KOPT-K1 (cell line): ENCODE data around the gene PYGB.

Experiments
- H3K27ac ChIP-seq: fragments of 200-600 bp; sonication (generic); 2 replicates; pipeline ENCODE4 v1.5.1; 2016; ENCODE audit warnings: antibody characterized with exemption, mild to moderate bottlenecking, low read depth, low read length; ENCODE audit not compliant: poor library complexity, severe bottlenecking
- H3K36me3 ChIP-seq: fragments of 200-600 bp; sonication (generic); 2 replicates; pipeline ENCODE4 v1.5.1; 2017; ENCODE audit warnings: antibody characterized with exemption, mild to moderate bottlenecking, low read length, moderate library complexity; ENCODE audit not compliant: insufficient read depth
- H3K9me3 ChIP-seq: fragments of 200-600 bp; sonication (generic); 2 replicates; pipeline ENCODE4 v1.5.1; 2017; ENCODE audit warnings: antibody characterized with exemption, low read length, mild to moderate bottlenecking; ENCODE audit not compliant: insufficient read depth, poor library complexity, severe bottlenecking

Gene PYGB

GRCh38 chr20:25247956-25248785 is at the start of gene PYGB:
Gene PYGB (plus strand): TSS chr20:25248085. CDS start chr20:25248179, 94 bp downstream.
- Histone ChIP-seq H3K36me3 (peaks cover 7% of the 10 kb centered on the region; the same call in 1 of the 2 replicates), H3K27ac (peak within 1 kb of the TSS; percentile 81), H3K9me3 (no peaks in the 10 kb centered on the region)

- Histone ChIP-seq H3K36me3 (no peaks in the 10 kb centered on the region), H3K9me3 (no peaks in the 10 kb centered on the region), H3K27ac (no peak overlapping the region)
Observed at GRCh38 chr20:25198663-25199383, 49.1 kb upstream of the PYGB start.

DNA sequence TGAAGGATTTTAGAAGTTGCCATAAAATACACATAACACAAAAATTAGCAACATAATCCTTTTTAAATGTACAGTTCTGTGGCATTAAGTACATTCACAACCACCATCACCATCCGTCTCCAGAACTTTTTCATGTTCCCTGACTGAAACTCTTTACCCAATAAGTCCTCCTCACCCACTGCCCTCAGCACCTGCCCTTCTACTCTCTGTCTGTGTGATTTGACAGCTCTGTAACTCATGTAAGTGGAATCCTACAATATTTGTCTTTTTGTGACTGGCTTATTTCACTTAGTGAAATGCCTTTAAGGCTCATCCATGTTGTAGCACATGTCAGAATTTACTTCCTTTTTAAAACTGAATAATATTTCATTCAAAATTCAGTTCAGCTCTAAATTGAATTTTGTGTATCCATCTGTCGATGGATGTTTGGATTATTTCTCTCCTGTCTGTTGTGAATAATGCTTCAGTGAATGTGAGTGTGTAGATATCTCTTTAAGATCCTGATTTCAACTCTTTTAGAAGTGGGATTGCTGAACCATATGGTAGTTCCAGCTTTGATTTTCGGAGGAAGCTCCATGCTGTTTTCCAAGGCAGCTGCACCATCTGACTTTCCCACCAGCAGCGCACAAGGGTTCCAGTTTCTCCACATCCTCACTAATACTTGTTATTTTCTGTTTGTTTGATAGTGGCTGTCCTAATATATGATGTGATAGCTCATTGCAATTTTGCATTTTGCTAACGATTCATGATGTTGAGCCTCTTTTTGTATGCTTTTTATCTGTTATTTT is 48.2 kb upstream of the PYGB start:
- Histone ChIP-seq H3K27ac (no peak overlapping the region), H3K9me3 (no peaks in the 10 kb centered on the region), H3K36me3 (no peaks in the 10 kb centered on the region)

DNA sequence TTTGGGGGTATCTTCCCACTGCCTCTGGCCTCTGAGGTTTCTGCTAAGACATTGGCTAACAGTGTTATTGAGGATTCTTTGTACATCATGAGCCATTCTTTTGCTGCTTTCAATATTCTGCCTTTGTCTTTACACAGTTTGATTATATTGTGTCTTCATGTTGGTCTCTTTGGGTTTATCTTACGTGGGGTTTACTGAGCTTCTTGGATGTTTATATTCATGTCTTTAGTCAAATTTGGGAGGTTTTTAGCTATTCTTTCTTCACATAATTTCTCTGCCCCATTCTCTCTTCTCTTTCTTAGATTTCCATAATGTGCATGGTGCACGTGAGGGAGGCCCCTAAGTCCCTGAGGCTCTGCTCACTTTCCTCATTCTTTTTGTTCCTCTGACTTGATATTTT is 44.8 kb upstream of the PYGB start:
- H3K9me3 ChIP-seq = no peaks in the 10 kb centered on the region
- peaks cover 11% of the 10 kb centered on the region; the same call in 1 of the 2 replicates for H3K36me3 ChIP-seq
- H3K27ac ChIP-seq = no peak overlapping the region

DNA sequence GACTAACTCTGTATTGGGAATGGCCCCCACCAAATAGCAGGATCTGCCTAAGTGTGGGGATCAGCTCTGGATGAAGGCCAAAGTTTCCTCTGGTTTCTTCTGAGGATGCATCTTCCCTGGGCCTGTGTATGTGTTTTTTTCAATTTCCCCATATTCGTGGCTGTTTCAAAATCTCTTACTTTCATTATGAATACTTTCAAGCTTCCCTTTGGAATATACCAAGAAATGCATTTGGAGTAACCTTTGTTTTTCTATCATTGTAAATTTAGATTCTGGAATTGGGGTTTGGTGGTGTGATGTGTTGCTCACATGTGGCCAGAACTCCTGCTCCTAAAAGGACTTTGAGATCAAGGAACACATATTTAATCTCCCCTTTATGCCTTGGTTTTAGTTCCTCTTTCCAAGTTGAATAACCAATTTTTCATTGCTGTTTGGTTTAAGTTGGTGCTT is 44.0 kb upstream of the PYGB start:
- Histone ChIP-seq H3K9me3 (no peaks in the 10 kb centered on the region), H3K36me3 (peaks cover 11% of the 10 kb centered on the region; the same call in 1 of the 2 replicates), H3K27ac (no peak overlapping the region)

GRCh38 chr20:25204550-25205276 is 43.2 kb upstream of the PYGB start:
- Histone ChIP-seq H3K9me3 (no peaks in the 10 kb centered on the region), H3K36me3 (peaks cover 13% of the 10 kb centered on the region), H3K27ac (no peak overlapping the region)

DNA sequence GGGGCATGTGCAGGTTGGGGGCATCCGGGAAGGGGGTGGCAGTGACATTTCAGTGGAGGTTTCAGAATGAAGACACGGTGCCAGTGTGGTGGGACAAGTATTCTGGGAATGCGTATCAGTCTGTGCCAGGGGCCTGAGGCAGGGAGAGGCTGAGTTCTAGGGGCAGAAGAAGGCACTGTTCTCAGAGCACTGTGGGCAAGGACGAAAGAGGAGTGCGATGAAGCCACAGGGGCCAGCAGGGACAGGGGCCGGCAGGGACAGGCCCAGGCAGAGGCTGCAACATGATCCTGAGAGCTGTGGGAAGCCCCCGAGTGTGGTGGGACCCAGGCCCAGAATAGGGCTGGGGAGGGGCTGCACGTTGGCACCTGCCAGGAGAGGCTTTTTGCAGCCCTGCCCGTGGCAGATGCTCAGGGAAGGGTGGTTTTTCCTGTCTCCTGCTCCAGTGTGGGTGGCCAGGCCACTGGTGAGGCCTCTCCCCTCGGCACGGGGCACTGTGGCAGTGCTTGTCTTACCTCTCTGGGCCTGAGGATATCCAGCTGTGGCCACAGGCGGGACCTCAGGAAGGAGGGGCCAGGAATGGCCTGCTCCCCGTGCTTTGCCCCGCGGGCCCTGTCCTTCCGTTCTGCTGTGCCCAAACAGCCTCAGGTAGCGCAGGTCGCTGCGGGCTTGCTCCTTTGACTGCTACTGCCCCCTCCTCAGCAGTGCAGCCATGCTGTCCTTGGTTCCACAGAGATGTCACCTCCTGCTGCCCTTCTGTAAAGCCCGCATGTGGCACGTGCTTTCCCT is 42.4 kb upstream of the PYGB start:
- peaks cover 20% of the 10 kb centered on the region for H3K36me3 ChIP-seq
- no peak overlapping the region for H3K27ac ChIP-seq
- no peaks in the 10 kb centered on the region for H3K9me3 ChIP-seq

GRCh38 chr20:25206063-25206403 is 41.9 kb upstream of the PYGB start:
- no peak overlapping the region for H3K27ac ChIP-seq
- H3K9me3 ChIP-seq = no peaks in the 10 kb centered on the region
- H3K36me3 ChIP-seq = peaks cover 24% of the 10 kb centered on the region

- Histone ChIP-seq H3K9me3 (no peaks in the 10 kb centered on the region), H3K27ac (no peak overlapping the region), H3K36me3 (peaks cover 29% of the 10 kb centered on the region)
Observed at GRCh38 chr20:25206548-25206947, 41.3 kb upstream of the PYGB start.

- Histone ChIP-seq H3K27ac (no peak overlapping the region), H3K36me3 (peaks cover 37% of the 10 kb centered on the region), H3K9me3 (no peaks in the 10 kb centered on the region)
Observed at GRCh38 chr20:25207149-25207959, 40.5 kb upstream of the PYGB start.

DNA sequence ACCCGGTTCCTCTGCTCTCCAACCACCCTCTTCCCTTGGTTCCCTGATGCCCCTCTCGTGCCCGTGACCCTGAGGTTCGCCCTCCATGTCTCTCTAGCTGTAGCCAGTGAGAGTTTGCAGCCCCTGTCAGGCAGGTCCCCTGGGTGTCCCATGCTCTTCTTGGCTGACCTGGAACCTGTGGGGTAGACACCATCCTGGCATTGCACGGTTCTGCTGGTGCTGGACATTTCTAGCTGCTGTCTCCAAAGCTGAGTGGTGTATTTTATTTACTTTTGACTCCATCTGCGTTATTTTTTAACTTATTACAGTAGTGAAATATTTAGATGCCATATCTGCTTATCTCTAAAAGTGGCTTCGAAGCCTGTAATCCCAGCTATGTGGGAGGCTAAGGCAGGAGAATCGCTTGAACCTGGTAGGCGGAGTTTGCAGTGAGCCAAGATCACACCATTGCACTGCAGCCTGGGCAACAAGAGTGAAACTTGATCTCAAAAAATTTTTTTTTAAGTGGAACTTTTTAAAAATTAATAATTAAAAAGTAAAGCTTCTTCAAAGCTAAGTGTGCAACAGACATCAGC is 39.8 kb upstream of the PYGB start:
- Histone ChIP-seq H3K36me3 (peaks cover 44% of the 10 kb centered on the region), H3K9me3 (no peaks in the 10 kb centered on the region), H3K27ac (no peak overlapping the region)

GRCh38 chr20:25209400-25209799 is 38.5 kb upstream of the PYGB start:
- Histone ChIP-seq H3K36me3 (peaks cover 58% of the 10 kb centered on the region), H3K9me3 (no peaks in the 10 kb centered on the region), H3K27ac (no peak overlapping the region)

DNA sequence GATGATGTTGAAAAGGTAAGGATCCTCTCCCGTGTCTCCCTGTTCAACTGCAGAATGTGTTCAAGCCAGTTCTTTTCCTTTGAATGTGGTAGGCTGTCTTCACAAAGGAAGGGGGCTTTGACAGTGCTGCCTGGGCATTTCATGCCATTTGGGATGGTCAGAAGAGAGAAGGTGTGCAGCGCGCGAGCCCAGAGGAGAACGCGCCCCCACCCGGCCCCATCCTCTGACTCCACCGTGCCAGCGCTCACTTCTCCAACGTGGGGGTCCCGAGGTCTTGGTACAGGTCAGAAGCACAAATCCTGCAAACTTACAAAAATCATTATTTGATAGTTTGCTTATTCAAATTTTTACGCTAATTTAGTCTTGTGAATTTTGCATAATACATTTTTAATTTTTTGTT is 38.0 kb upstream of the PYGB start:
- no peak overlapping the region for H3K27ac ChIP-seq
- peaks cover 63% of the 10 kb centered on the region for H3K36me3 ChIP-seq
- no peaks in the 10 kb centered on the region for H3K9me3 ChIP-seq
